SK-N-SH treated with all-trans-retinoic acid at 6 μM for 48 hours (cell line): ENCODE measurements around the gene AMPD3.

Source experiments
- RARB ChIP-seq: fragments of 250-450 bp; sonication (Bioruptor Pico); IDR thresholded peaks from 2 replicates; pipeline ENCODE4 v1.8.0; 2021; ENCODE audit warnings: mild to moderate bottlenecking, moderate library complexity
- ZC3H10 ChIP-seq: fragments of 250-450 bp; sonication (Bioruptor Pico); IDR thresholded peaks from 2 replicates; pipeline ENCODE4 v1.5.1; 2021; ENCODE audit warnings: mild to moderate bottlenecking, moderate library complexity
- ZFP30 ChIP-seq: fragments of 450-650 bp; formaldehyde crosslinking; IDR thresholded peaks from 2 replicates; pipeline ENCODE4 v1.5.0; 2022; ENCODE audit warnings: mild to moderate bottlenecking, moderate library complexity
- TF ChIP-seq, protein P1 (sequence below): fragments of 250-450 bp; sonication (Bioruptor Pico); IDR thresholded peaks from 2 replicates; pipeline ENCODE4 v1.5.1; 2020; ENCODE audit warnings: low read depth, mild to moderate bottlenecking, moderate library complexity

DNA sequence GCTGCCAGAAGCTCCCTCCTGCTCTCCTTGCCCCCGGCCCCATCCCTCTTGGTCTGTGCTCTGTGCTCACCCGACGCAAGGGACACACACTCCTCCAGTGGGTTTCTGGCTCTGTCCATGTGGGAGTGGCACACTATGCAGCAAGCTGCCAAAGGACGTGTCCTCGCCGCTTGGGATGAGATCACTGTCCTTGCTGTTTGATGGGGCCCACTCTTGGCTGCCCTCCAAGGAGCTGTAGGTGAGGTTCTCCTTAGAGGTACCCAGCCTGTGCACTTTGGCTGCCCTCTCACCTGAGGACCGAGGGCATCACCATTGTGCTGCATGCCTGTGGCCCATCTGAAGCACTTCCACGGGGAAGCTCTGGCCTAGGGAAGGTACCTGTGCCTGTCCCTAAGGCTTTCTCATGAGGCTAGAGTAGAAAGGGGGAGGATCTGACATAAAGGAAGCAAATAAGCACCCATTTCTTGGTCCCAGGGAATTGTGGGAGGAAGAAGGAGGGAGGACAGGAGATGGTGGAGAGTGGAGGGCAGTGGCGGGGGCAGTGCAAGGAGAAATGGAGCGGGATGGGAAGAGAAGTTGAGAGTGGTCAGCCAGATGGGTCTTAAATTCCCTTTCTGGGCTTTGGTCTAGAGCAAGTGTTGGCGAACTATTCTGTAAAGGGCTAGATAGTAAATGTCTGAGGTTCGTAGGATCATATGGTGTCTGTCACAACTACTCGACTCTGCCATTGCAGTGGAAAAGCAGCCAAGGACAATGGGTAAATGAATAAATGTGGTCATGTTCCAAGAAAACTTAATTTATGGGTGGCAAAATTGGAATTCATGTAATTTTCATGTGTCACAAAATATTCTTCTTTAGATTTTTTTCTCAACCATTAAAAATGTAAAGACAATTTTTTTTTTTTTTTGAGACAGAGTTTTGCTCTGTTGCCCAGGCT, 47.0 kb upstream of the AMPD3 start:
- TF ChIP-seq ZC3H10 (no peak), RARB (CRISPR knock-in tag) (no peak), ZFP30 (CRISPR knock-in tag) (no peak)
- TF ChIP-seq, protein P1, sequence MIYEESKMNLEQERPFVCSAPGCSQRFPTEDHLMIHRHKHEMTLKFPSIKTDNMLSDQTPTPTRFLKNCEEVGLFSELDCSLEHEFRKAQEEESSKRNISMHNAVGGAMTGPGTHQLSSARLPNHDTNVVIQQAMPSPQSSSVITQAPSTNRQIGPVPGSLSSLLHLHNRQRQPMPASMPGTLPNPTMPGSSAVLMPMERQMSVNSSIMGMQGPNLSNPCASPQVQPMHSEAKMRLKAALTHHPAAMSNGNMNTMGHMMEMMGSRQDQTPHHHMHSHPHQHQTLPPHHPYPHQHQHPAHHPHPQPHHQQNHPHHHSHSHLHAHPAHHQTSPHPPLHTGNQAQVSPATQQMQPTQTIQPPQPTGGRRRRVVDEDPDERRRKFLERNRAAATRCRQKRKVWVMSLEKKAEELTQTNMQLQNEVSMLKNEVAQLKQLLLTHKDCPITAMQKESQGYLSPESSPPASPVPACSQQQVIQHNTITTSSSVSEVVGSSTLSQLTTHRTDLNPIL (CRISPR knock-in tag), result no peak
